ENCODE results near the gene ID1. TPM values are rescaled to one million over a fixed set of nuclear protein-coding genes. Genes with fewer than 3 reads are reported as not detected.
"Not testable (repeated sequence)": the region's sequence is repeated elsewhere in the genome, so short reads cannot be mapped to it uniquely, and the experiment has no call there.

ID1 gene
- total and polyA plus RNA-seq, 10 of the 15 experiments (the other 5 are each of a cell fraction or from before 2014, with no cell fraction given): 0.09 to 1.3 (median 0.47) TPM; not detected in 2

DNA sequence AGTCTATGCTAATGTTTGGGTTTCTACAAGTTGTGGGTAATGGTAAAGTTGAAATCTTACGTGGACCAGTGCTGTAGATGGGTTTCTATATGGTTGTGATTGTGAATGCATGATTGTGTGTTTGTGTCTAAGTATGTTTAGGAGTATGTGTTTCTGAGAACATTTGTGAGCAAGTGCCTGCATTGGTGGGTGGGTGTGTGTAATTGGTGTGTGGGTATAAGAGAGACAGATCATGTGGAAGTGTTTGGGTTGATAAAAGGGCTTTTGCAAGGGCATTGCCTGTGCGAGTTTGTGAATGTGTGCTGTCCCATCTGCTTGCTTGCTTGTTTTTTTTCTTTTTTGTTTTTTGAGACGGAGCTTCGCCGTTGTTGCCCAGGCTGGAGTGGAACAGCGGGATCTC is 25.8 kb upstream of the ID1 start:
- H3K4me3 ChIP-seq: no peak overlapping the region
- WGBS (ENCODE audit: insufficient coverage, insufficient replicate concordance, low lambda C conversion rate, missing lambda C conversion rate): 70% methylated on average over 6 of the region's 6 CpGs
- intact Hi-C loops (cut with micrococcal nuclease; ENCODE audit: unreplicated experiment): no loop called here
- ChIA-PET POLR2A (no interaction called here), SMC1A (ENCODE audit: uncharacterized antibody, unreplicated experiment) (no interaction called here), CTCF (interaction anchor here (1.4 to 2.2 kb wide), 2 partner anchors 19 to 33 kb away, joined by 4 to 12 read pairs; no protein-coding TSS in a partner anchor), RAD21 (ENCODE audit: unreplicated experiment) (interaction anchor here (1.4 kb wide), 1 partner anchor 13 kb away, joined by 6 read pairs; no protein-coding TSS in a partner anchor)
- H3K36me3 ChIP-seq (ENCODE audit: control insufficient read depth in 2 of 2, insufficient read depth in 2 of 2, low read length in 1 of 2): no peaks in the 10 kb centered on the region
- in situ Hi-C loops (cut with MboI): no loop called here
- H3K9ac ChIP-seq (ENCODE audit: control insufficient read depth, insufficient read depth, low read length): no peak overlapping the region
- no peaks in the 10 kb centered on the region for H3K4me1 ChIP-seq (ENCODE audit: control insufficient read depth, insufficient read depth, low read length)
- DNase-seq (ENCODE audit: low read depth, low spot score) (no peak), ATAC-seq (no peak), FAIRE-seq (no peak)
- H3K4me2 ChIP-seq (ENCODE audit: control insufficient read depth, insufficient read depth): no peak overlapping the region
- no peaks in the 10 kb centered on the region for H3K9me3 ChIP-seq (replicated peaks; ENCODE audit: control insufficient read depth, insufficient read depth, low read length)
- H3K27ac ChIP-seq (ENCODE audit: control insufficient read depth, insufficient read depth): no peak overlapping the region
- H2AFZ ChIP-seq (ENCODE audit: control insufficient read depth, low read depth, low read length): no peak overlapping the region
- no peaks in the 10 kb centered on the region for H4K20me1 ChIP-seq (ENCODE audit: control insufficient read depth, insufficient read depth)
- no peak for TF ChIP-seq NBN (IDR thresholded peaks at IDR 0.05)
- no peak for TF ChIP-seq SPI1 (IDR thresholded peaks at IDR 0.05; ENCODE audit: borderline replicate concordance, insufficient read depth, low read depth, low read length)
- H3K27me3 ChIP-seq (replicated peaks in 1 of 2; ENCODE audit: control insufficient read depth in 2 of 2, insufficient read depth in 2 of 2, low read length in 1 of 2): no peaks in the 10 kb centered on the region; a peak in 1 of 4 replicates
- H3K79me2 ChIP-seq (ENCODE audit: control insufficient read depth, insufficient read depth, low read length): no peaks in the 10 kb centered on the region
- BruUV-seq (replicated peaks): no TSS peak

DNA sequence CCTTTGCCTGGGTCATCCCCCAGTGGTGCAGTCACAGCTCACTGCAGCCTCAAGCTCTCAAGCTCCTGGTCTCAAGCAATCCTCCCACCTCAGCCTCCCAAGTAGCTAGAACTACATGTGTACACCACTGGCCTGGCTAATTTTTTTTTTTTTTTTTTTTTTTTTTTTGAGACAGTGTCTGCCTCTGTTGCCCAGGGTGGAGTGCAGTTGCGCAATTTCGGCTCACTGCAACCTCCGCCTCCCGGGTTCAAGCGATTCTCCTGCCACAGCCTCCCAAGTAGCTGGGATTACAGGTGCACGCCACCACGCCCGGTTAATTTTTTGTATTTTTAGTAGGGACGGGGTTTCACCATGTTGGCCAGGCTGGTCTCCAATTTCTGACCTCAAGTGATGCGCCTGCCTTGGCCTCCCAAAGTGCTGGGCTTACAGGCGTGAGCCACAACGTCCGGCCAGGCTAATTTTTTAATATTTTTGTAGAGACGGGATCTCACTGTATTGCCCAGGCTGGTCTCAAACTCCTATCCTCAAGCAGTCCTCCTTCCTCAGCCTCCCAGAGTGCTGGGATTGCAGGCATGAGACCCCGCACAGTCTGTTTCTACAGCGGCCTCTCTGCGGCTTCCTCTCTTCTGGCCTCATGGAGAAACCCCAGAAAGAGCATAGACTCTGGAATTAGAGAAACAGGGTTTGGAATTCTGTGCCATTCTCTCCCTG is 25.0 kb upstream of the ID1 start:
- WGBS (ENCODE audit: insufficient coverage, insufficient replicate concordance, low lambda C conversion rate, missing lambda C conversion rate): 83% methylated on average over 16 of the region's 17 CpGs
- H3K4me1 ChIP-seq (ENCODE audit: control insufficient read depth, insufficient read depth, low read length); H4K20me1 ChIP-seq (ENCODE audit: control insufficient read depth, insufficient read depth); in situ Hi-C loops (cut with MboI); SMC1A ChIA-PET (ENCODE audit: uncharacterized antibody, unreplicated experiment); H3K9ac ChIP-seq (ENCODE audit: control insufficient read depth, insufficient read depth, low read length); H3K27me3 ChIP-seq (replicated peaks in 1 of 2; ENCODE audit: control insufficient read depth in 2 of 2, insufficient read depth in 2 of 2, low read length in 1 of 2); H3K4me2 ChIP-seq (ENCODE audit: control insufficient read depth, insufficient read depth); H3K27ac ChIP-seq (ENCODE audit: control insufficient read depth, insufficient read depth); FAIRE-seq; H3K4me3 ChIP-seq; BruUV-seq (replicated peaks); intact Hi-C loops (cut with micrococcal nuclease; ENCODE audit: unreplicated experiment); H3K79me2 ChIP-seq (ENCODE audit: control insufficient read depth, insufficient read depth, low read length); H3K9me3 ChIP-seq (replicated peaks; ENCODE audit: control insufficient read depth, insufficient read depth, low read length); H2AFZ ChIP-seq (ENCODE audit: control insufficient read depth, low read depth, low read length); POLR2A ChIA-PET; ATAC-seq; H3K36me3 ChIP-seq (ENCODE audit: control insufficient read depth in 2 of 2, insufficient read depth in 2 of 2, low read length in 1 of 2); DNase-seq (ENCODE audit: low read depth, low spot score): not testable (repeated sequence)
- ChIA-PET CTCF (interaction anchor here (1.2 to 2.2 kb wide), 2 partner anchors 19 to 32 kb away, joined by 3 to 12 read pairs; no protein-coding TSS in a partner anchor), RAD21 (ENCODE audit: unreplicated experiment) (interaction anchor here (0.8 to 1.4 kb wide), 2 partner anchors 14 to 32 kb away, joined by 4 to 6 read pairs; no protein-coding TSS in a partner anchor)
